ENCODE data around the gene PDLIM1. TPM values are rescaled to one million over a fixed set of nuclear protein-coding genes. Genes with fewer than 3 reads are reported as not detected.
A peak's percentile ranks its signal among the peaks of the same experiment; 100 is the strongest.

PDLIM1 gene
- total RNA-seq, 2 donors from 2014 or later, result 109 to 140 TPM

- Histone ChIP-seq H3K4me3 (no peak overlapping the region), H3K9me3 (no peaks in the 10 kb centered on the region), H3K36me3 (peaks cover 25% of the 10 kb centered on the region), H3K4me1 (ENCODE audit: control insufficient read depth in 1 of 2, low read depth in 2 of 2) (peaks cover 29 to 80% of the 10 kb centered on the region in 2 donors), H3K27ac (peak overlapping the region; percentile 86 to 89), H3K27me3 (replicated peaks; ENCODE audit: insufficient read depth) (no peaks in the 10 kb centered on the region)
- ATAC-seq (ENCODE audit: insufficient number of reproducible peaks, low FRiP score, low read depth) (peak; percentile 52), DNase-seq (ENCODE audit: low spot score) (no peak)
- no peak for TF ChIP-seq CTCF (IDR thresholded peaks at IDR 0.05)
Observed at GRCh38 chr10:95266674-95267095, 24.1 kb downstream of the PDLIM1 start.

DNA sequence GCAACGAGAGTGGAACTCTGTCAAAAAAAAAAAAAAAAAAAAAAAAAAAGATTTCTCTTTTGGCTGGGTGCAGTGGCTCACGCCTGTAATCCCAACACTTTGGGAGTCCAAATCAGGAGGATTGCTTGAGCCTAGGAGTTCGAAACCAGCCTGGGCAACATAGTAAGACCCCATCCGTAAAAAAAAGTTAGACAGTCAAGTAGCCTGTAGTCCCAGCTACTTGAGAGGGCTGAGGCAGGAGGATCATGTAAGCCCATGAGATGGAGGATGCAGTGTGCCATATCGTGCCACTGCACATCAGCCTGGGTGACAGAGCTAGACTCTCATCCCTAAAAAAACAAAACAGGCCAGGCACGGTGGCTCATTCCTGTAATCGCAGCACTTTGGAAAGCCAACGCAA is 25.2 kb downstream of the PDLIM1 start:
- peaks cover 21% of the 10 kb centered on the region for H3K36me3 ChIP-seq
- peaks cover 39 to 83% of the 10 kb centered on the region in 2 donors for H3K4me1 ChIP-seq (ENCODE audit: control insufficient read depth in 1 of 2, low read depth in 2 of 2)
- no peaks in the 10 kb centered on the region for H3K27me3 ChIP-seq (replicated peaks; ENCODE audit: insufficient read depth)
- DNase-seq (ENCODE audit: low spot score), result no peak
- peak overlapping the region; percentile 86 to 89 for H3K27ac ChIP-seq
- no peaks in the 10 kb centered on the region for H3K9me3 ChIP-seq
- no peak for TF ChIP-seq CTCF (IDR thresholded peaks at IDR 0.05)
- no peak overlapping the region for H3K4me3 ChIP-seq
- no peak for ATAC-seq (ENCODE audit: insufficient number of reproducible peaks, low FRiP score, low read depth)

- DNase-seq (ENCODE audit: low spot score) (no peak), ATAC-seq (ENCODE audit: insufficient number of reproducible peaks, low FRiP score, low read depth) (no peak)
- no peak for TF ChIP-seq CTCF (IDR thresholded peaks at IDR 0.05)
- peaks cover 18% of the 10 kb centered on the region for H3K36me3 ChIP-seq
- H3K9me3 ChIP-seq, result no peaks in the 10 kb centered on the region
- no peak overlapping the region for H3K4me3 ChIP-seq
- H3K4me1 ChIP-seq (ENCODE audit: control insufficient read depth in 1 of 2, low read depth in 2 of 2), result peaks cover 42 to 86% of the 10 kb centered on the region in 2 donors
- H3K27me3 ChIP-seq (replicated peaks; ENCODE audit: insufficient read depth), result no peaks in the 10 kb centered on the region
- H3K27ac ChIP-seq, result peak overlapping the region in 1 of 2 donors; percentile 23
Observed at GRCh38 chr10:95264227-95265051, 26.4 kb downstream of the PDLIM1 start.

DNA sequence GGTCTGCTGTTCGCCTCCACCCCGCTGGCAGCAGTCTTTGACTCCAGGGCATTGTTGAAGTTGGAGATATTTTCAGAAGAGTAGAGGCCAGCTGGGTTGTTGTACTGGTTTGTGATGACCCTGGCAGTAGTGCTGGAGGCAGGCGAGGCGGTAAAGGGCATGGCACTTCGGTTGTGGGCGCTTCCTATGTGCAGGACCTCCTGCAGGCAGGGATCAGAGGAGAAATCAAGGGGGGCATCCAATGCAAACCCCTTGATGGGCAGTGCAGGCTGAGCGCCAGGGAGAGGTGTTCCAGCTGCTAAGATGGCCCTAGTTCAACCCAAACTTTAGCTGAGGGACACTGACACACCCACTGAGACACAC is 27.0 kb downstream of the PDLIM1 start:
- Histone ChIP-seq H3K4me1 (ENCODE audit: control insufficient read depth in 1 of 2, low read depth in 2 of 2) (peaks cover 39 to 81% of the 10 kb centered on the region in 2 donors), H3K27me3 (replicated peaks; ENCODE audit: insufficient read depth) (no peaks in the 10 kb centered on the region), H3K36me3 (peaks cover 21% of the 10 kb centered on the region), H3K4me3 (no peak overlapping the region), H3K27ac (peak overlapping the region in 1 of 2 donors; percentile 23), H3K9me3 (no peaks in the 10 kb centered on the region)
- no peak for TF ChIP-seq CTCF (IDR thresholded peaks at IDR 0.05)
- no peak for DNase-seq (ENCODE audit: low spot score)
- ATAC-seq (ENCODE audit: insufficient number of reproducible peaks, low FRiP score, low read depth), result no peak

- Histone ChIP-seq H3K4me1 (ENCODE audit: control insufficient read depth in 1 of 2, low read depth in 2 of 2) (peaks cover 29 to 72% of the 10 kb centered on the region in 2 donors), H3K27ac (peak overlapping the region in 1 of 2 donors; percentile 89), H3K27me3 (replicated peaks; ENCODE audit: insufficient read depth) (no peaks in the 10 kb centered on the region), H3K4me3 (no peak overlapping the region), H3K36me3 (peaks cover 21% of the 10 kb centered on the region), H3K9me3 (no peaks in the 10 kb centered on the region)
- no peak for ATAC-seq (ENCODE audit: insufficient number of reproducible peaks, low FRiP score, low read depth)
- TF ChIP-seq CTCF (IDR thresholded peaks at IDR 0.05), result no peak
- DNase-seq (ENCODE audit: low spot score), result no peak
Observed at GRCh38 chr10:95262763-95263518, 27.9 kb downstream of the PDLIM1 start.

All from thoracic aorta (tissue), 2 donors.